Left forelimb (tissue), 1 donor: ENCODE measurements around the gene PCAT7.
"Not testable (repeated sequence)": the region's sequence is repeated elsewhere in the genome, so short reads cannot be mapped to it uniquely, and the experiment has no call there.

ENCODE experiments used
- DNase-seq: peaks from one replicate; pipeline ENCODE4 v3.0.0-alpha.2; 2018; ENCODE audit warnings: low spot score

PCAT7 gene

GRCh38 chr9:94554439-94555331 lies at the start of gene PCAT7:
Gene PCAT7, plus strand, starts transcription at chr9:94555083.
- DNase-seq, result no peak

- DNase-seq, result not testable (repeated sequence)
These were observed 48.5 kb upstream of the PCAT7 start for GRCh38 chr9:94506370-94506769.

GRCh38 chr9:94507531-94508258 lies 47.2 kb upstream of the PCAT7 start:
- DNase-seq, result no peak

- DNase-seq, result no peak
These were observed 43.5 kb upstream of the PCAT7 start for GRCh38 chr9:94511134-94511954.

- no peak for DNase-seq
These were observed 43.0 kb upstream of the PCAT7 start for GRCh38 chr9:94511955-94512265.

GRCh38 chr9:94514722-94515121 lies 40.2 kb upstream of the PCAT7 start:
- DNase-seq, result no peak

- no peak for DNase-seq
These were observed 37.6 kb upstream of the PCAT7 start for GRCh38 chr9:94517254-94517653.

GRCh38 chr9:94525396-94526035 lies 29.4 kb upstream of the PCAT7 start:
- DNase-seq, result no peak

GRCh38 chr9:94526271-94526670 lies 28.6 kb upstream of the PCAT7 start:
- no peak for DNase-seq

- no peak for DNase-seq
These were observed 27.9 kb upstream of the PCAT7 start for GRCh38 chr9:94526951-94527350.

GRCh38 chr9:94528886-94529285 lies 26.0 kb upstream of the PCAT7 start:
- no peak for DNase-seq

GRCh38 chr9:94533155-94533554 lies 21.7 kb upstream of the PCAT7 start:
- no peak for DNase-seq

- DNase-seq, result no peak
These were observed 21.3 kb upstream of the PCAT7 start for GRCh38 chr9:94533601-94534000.

- DNase-seq, result no peak
These were observed 20.0 kb upstream of the PCAT7 start for GRCh38 chr9:94534901-94535300.

GRCh38 chr9:94538908-94539307 lies 16.0 kb upstream of the PCAT7 start:
- no peak for DNase-seq

- not testable (repeated sequence) for DNase-seq
These were observed 10.5 kb upstream of the PCAT7 start for GRCh38 chr9:94544335-94544734.

- no peak for DNase-seq
These were observed 8.9 kb upstream of the PCAT7 start for GRCh38 chr9:94545940-94546339.

GRCh38 chr9:94553029-94553938 lies 1.6 kb upstream of the PCAT7 start:
- DNase-seq, result no peak

GRCh38 chr9:94554078-94554438 lies 825 bp upstream of the PCAT7 start:
- no peak for DNase-seq

GRCh38 chr9:94557376-94557775 lies 2.5 kb downstream of the PCAT7 start:
- DNase-seq, result no peak

- DNase-seq, result no peak
These were observed 5.4 kb downstream of the PCAT7 start for GRCh38 chr9:94560237-94560636.
